ENCODE data around the gene TTLL1.

Gene TTLL1

GRCh38 chr22:43088984-43089717, at the start of gene TTLL1:
Gene TTLL1, minus strand, starts transcription at chr22:43089391. Its CDS starts 13,805 bp downstream, at chr22:43075586.
- DNase-seq (ENCODE audit: low spot score in 2 of 2) = peak; percentile 74 to 77
- peaks cover 27% of the 10 kb centered on the region for H3K4me1 Mint-ChIP-seq
- peaks cover 8% of the 10 kb centered on the region for H3K36me3 Mint-ChIP-seq (ENCODE audit: insufficient read depth)
- H3K4me3 Mint-ChIP-seq = peak within 1 kb of the TSS; percentile 81
- peak; percentile 75 for ATAC-seq (replicated peaks; ENCODE audit: extremely low read depth, poor library complexity, severe bottlenecking)
- H3K27me3 Mint-ChIP-seq = no peaks in the 10 kb centered on the region
- H3K9me3 Mint-ChIP-seq = no peaks in the 10 kb centered on the region
- peak within 1 kb of the TSS; percentile 77 for H3K27ac Mint-ChIP-seq (ENCODE audit: low read depth)

GRCh38 chr22:43136801-43137200, 47.6 kb upstream of the TTLL1 start:
- ATAC-seq (replicated peaks; ENCODE audit: extremely low read depth, poor library complexity, severe bottlenecking) (no peak), DNase-seq (ENCODE audit: low spot score in 2 of 2) (no peak)
- Mint-ChIP-seq H3K36me3 (ENCODE audit: insufficient read depth) (peaks cover 17% of the 10 kb centered on the region), H3K27me3 (no peaks in the 10 kb centered on the region), H3K27ac (ENCODE audit: low read depth) (no peak overlapping the region), H3K4me1 (peaks cover 9% of the 10 kb centered on the region), H3K4me3 (no peak overlapping the region), H3K9me3 (no peaks in the 10 kb centered on the region)

GRCh38 chr22:43136255-43136654, 47.1 kb upstream of the TTLL1 start:
- Mint-ChIP-seq H3K9me3 (no peaks in the 10 kb centered on the region), H3K27me3 (no peaks in the 10 kb centered on the region), H3K4me3 (no peak overlapping the region), H3K4me1 (peaks cover 9% of the 10 kb centered on the region), H3K27ac (ENCODE audit: low read depth) (no peak overlapping the region), H3K36me3 (ENCODE audit: insufficient read depth) (peaks cover 17% of the 10 kb centered on the region)
- ATAC-seq (replicated peaks; ENCODE audit: extremely low read depth, poor library complexity, severe bottlenecking) = peak; percentile 56
- no peak for DNase-seq (ENCODE audit: low spot score in 2 of 2)

- Mint-ChIP-seq H3K4me3 (no peak overlapping the region), H3K4me1 (peaks cover 9% of the 10 kb centered on the region), H3K27me3 (no peaks in the 10 kb centered on the region), H3K27ac (ENCODE audit: low read depth) (no peak overlapping the region), H3K9me3 (no peaks in the 10 kb centered on the region), H3K36me3 (ENCODE audit: insufficient read depth) (peaks cover 17% of the 10 kb centered on the region)
- DNase-seq (ENCODE audit: low spot score in 2 of 2) (no peak), ATAC-seq (replicated peaks; ENCODE audit: extremely low read depth, poor library complexity, severe bottlenecking) (no peak)
Measured at GRCh38 chr22:43135565-43135964, 46.4 kb upstream of the TTLL1 start.

GRCh38 chr22:43134553-43134952, 45.4 kb upstream of the TTLL1 start:
- H3K4me3 Mint-ChIP-seq = no peak overlapping the region
- peaks cover 14% of the 10 kb centered on the region for H3K36me3 Mint-ChIP-seq (ENCODE audit: insufficient read depth)
- peaks cover 9% of the 10 kb centered on the region for H3K4me1 Mint-ChIP-seq
- ATAC-seq (replicated peaks; ENCODE audit: extremely low read depth, poor library complexity, severe bottlenecking) = no peak
- no peak for DNase-seq (ENCODE audit: low spot score in 2 of 2)
- no peaks in the 10 kb centered on the region for H3K27me3 Mint-ChIP-seq
- H3K9me3 Mint-ChIP-seq = no peaks in the 10 kb centered on the region
- H3K27ac Mint-ChIP-seq (ENCODE audit: low read depth) = no peak overlapping the region

GRCh38 chr22:43133401-43133800, 44.2 kb upstream of the TTLL1 start:
- H3K27ac Mint-ChIP-seq (ENCODE audit: low read depth) = no peak overlapping the region
- ATAC-seq (replicated peaks; ENCODE audit: extremely low read depth, poor library complexity, severe bottlenecking) (no peak), DNase-seq (ENCODE audit: low spot score in 2 of 2) (no peak)
- H3K9me3 Mint-ChIP-seq = no peaks in the 10 kb centered on the region
- no peaks in the 10 kb centered on the region for H3K27me3 Mint-ChIP-seq
- H3K4me3 Mint-ChIP-seq = no peak overlapping the region
- H3K4me1 Mint-ChIP-seq = peaks cover 6% of the 10 kb centered on the region
- peaks cover 9% of the 10 kb centered on the region for H3K36me3 Mint-ChIP-seq (ENCODE audit: insufficient read depth)

- peaks cover 6% of the 10 kb centered on the region for H3K36me3 Mint-ChIP-seq (ENCODE audit: insufficient read depth)
- H3K9me3 Mint-ChIP-seq = no peaks in the 10 kb centered on the region
- DNase-seq (ENCODE audit: low spot score in 2 of 2) = no peak
- no peak overlapping the region for H3K27ac Mint-ChIP-seq (ENCODE audit: low read depth)
- H3K27me3 Mint-ChIP-seq = no peaks in the 10 kb centered on the region
- H3K4me3 Mint-ChIP-seq = no peak overlapping the region
- no peak for ATAC-seq (replicated peaks; ENCODE audit: extremely low read depth, poor library complexity, severe bottlenecking)
- H3K4me1 Mint-ChIP-seq = peaks cover 5% of the 10 kb centered on the region
Measured at GRCh38 chr22:43131773-43132501, 42.7 kb upstream of the TTLL1 start.

- Mint-ChIP-seq H3K27ac (ENCODE audit: low read depth) (peak overlapping the region; percentile 49), H3K36me3 (ENCODE audit: insufficient read depth) (peaks cover 4% of the 10 kb centered on the region), H3K4me1 (peaks cover 5% of the 10 kb centered on the region), H3K9me3 (no peaks in the 10 kb centered on the region), H3K4me3 (no peak overlapping the region), H3K27me3 (no peaks in the 10 kb centered on the region)
- no peak for DNase-seq (ENCODE audit: low spot score in 2 of 2)
- no peak for ATAC-seq (replicated peaks; ENCODE audit: extremely low read depth, poor library complexity, severe bottlenecking)
Measured at GRCh38 chr22:43129426-43130425, 40.5 kb upstream of the TTLL1 start.

- no peaks in the 10 kb centered on the region for H3K9me3 Mint-ChIP-seq
- H3K36me3 Mint-ChIP-seq (ENCODE audit: insufficient read depth) = peaks cover 4% of the 10 kb centered on the region
- H3K27ac Mint-ChIP-seq (ENCODE audit: low read depth) = peak overlapping the region; percentile 49
- no peaks in the 10 kb centered on the region for H3K27me3 Mint-ChIP-seq
- DNase-seq (ENCODE audit: low spot score in 2 of 2) (no peak), ATAC-seq (replicated peaks; ENCODE audit: extremely low read depth, poor library complexity, severe bottlenecking) (no peak)
- H3K4me3 Mint-ChIP-seq = no peak overlapping the region
- H3K4me1 Mint-ChIP-seq = peaks cover 5% of the 10 kb centered on the region
Measured at GRCh38 chr22:43128928-43129424, 39.8 kb upstream of the TTLL1 start.

- Mint-ChIP-seq H3K4me3 (no peak overlapping the region), H3K36me3 (ENCODE audit: insufficient read depth) (peaks cover 4% of the 10 kb centered on the region), H3K27me3 (no peaks in the 10 kb centered on the region), H3K9me3 (no peaks in the 10 kb centered on the region), H3K4me1 (peaks cover 5% of the 10 kb centered on the region), H3K27ac (ENCODE audit: low read depth) (peak overlapping the region; percentile 49)
- no peak for DNase-seq (ENCODE audit: low spot score in 2 of 2)
- ATAC-seq (replicated peaks; ENCODE audit: extremely low read depth, poor library complexity, severe bottlenecking) = no peak
Measured at GRCh38 chr22:43128116-43128515, 38.9 kb upstream of the TTLL1 start.

- ATAC-seq (replicated peaks; ENCODE audit: extremely low read depth, poor library complexity, severe bottlenecking) (no peak), DNase-seq (ENCODE audit: low spot score in 2 of 2) (no peak)
- Mint-ChIP-seq H3K27ac (ENCODE audit: low read depth) (peak overlapping the region; percentile 49), H3K4me3 (no peak overlapping the region), H3K27me3 (no peaks in the 10 kb centered on the region), H3K36me3 (ENCODE audit: insufficient read depth) (peaks cover 4% of the 10 kb centered on the region), H3K9me3 (no peaks in the 10 kb centered on the region), H3K4me1 (peaks cover 5% of the 10 kb centered on the region)
Measured at GRCh38 chr22:43127166-43127908, 38.1 kb upstream of the TTLL1 start.

Measured in central memory CD8-positive, alpha-beta T cell (primary cell).